GM12875 (cell line): ENCODE data around the gene MYEF2.

ENCODE experiments used
- H3K4me3 ChIP-seq: one replicate; pipeline ENCODE4 v1.5.1; 2011; ENCODE audit warnings: low read depth, low read length, control low read depth
- TF ChIP-seq, protein P1 (sequence below): IDR thresholded peaks from 2 replicates; pipeline ENCODE4 v1.5.1; 2011; ENCODE audit warnings: low read depth, mild to moderate bottlenecking, control low read depth, inconsistent platforms, low read length, moderate library complexity, borderline replicate concordance; ENCODE audit not compliant: insufficient read depth

MYEF2 gene

GRCh38 chr15:48096355-48096786 is 81.7 kb downstream of the MYEF2 start:
- H3K4me3 ChIP-seq, result no peak overlapping the region
- TF ChIP-seq, protein P1, sequence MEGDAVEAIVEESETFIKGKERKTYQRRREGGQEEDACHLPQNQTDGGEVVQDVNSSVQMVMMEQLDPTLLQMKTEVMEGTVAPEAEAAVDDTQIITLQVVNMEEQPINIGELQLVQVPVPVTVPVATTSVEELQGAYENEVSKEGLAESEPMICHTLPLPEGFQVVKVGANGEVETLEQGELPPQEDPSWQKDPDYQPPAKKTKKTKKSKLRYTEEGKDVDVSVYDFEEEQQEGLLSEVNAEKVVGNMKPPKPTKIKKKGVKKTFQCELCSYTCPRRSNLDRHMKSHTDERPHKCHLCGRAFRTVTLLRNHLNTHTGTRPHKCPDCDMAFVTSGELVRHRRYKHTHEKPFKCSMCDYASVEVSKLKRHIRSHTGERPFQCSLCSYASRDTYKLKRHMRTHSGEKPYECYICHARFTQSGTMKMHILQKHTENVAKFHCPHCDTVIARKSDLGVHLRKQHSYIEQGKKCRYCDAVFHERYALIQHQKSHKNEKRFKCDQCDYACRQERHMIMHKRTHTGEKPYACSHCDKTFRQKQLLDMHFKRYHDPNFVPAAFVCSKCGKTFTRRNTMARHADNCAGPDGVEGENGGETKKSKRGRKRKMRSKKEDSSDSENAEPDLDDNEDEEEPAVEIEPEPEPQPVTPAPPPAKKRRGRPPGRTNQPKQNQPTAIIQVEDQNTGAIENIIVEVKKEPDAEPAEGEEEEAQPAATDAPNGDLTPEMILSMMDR, result no peak

DNA sequence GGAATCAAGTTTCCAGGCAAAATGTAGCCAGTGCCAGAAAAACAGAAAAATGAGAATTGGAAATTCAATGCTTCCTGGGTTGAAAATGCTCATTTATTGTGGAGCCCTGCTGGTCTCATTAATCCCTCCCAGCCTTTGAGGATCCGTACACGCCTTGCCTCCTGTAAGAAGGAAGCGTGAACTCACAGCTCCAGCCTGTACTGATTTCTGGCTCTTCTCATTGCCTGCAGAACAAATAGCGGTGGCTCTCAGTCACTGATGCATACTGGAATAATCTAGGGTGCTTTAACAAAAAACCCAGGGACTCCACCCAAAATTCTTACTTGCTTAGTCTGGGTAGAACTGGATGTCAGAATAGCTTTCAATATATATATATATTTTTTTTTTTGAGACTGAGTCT is 86.6 kb downstream of the MYEF2 start:
- no peak overlapping the region for H3K4me3 ChIP-seq
- TF ChIP-seq, protein P1, result no peak

DNA sequence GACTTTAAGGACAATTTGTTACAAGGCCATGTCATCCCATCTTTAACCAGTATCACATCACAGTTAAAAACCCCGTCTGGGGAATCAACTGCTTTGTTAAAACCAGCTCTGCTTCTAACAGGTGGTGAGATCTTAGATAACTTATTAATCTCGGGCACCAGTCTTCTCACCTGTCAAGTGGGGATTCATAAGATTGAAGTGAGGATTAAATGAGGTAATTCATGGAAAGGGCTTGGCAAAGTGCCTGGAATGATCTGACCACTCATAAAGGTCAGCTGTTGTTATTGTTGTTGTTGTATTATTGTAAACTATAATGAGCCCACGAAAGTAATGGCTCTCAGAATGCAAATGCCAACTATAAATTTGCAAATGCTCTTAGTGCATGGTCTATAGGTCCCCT is 87.4 kb downstream of the MYEF2 start:
- TF ChIP-seq, protein P1, result no peak
- no peak overlapping the region for H3K4me3 ChIP-seq

GRCh38 chr15:48090115-48090514 is 88.0 kb downstream of the MYEF2 start:
- H3K4me3 ChIP-seq, result no peak overlapping the region
- TF ChIP-seq, protein P1, result no peak

- TF ChIP-seq, protein P1, result no peak
- no peak overlapping the region for H3K4me3 ChIP-seq
Measured at GRCh38 chr15:48089702-48090101, 88.4 kb downstream of the MYEF2 start.

DNA sequence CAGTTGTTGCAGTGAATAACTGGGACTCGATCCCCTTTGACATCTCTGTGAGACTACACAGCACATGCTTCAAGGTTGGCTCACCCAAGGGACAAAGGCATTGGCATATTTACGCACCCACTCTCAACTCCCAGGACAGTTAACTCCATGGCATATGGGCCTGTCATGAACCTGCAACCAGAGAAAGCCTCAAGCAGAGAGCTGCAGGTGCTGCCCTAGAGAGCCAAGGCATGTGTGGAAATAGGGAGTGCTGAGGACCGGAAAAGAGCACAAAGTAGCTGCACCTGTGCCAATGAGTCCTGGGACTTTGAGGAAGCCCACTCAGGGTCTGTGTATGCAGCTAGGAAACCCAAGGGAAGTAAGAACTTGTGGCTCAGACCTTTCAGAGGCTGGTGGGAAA is 90.3 kb downstream of the MYEF2 start:
- H3K4me3 ChIP-seq, result no peak overlapping the region
- TF ChIP-seq, protein P1, result no peak

DNA sequence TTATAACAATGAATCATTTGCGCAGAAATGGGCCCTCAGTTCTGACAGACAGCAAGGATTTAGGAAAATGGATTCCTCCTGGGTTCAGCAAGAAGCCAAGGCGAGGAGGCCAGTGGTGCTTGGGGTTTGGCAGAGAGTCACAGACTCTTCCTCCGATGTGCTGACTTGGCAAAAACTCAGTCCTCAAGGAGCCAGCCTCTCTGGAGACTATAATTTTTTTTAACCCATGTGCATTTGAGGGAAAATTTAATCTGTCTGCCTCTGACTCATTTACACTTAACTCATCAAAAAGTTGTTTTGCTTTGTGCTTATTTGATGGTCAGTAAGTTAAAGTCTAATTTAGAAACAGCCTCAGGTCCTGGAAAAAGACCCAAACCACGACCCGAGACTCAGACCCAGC is 91.5 kb downstream of the MYEF2 start:
- TF ChIP-seq, protein P1, result no peak
- no peak overlapping the region for H3K4me3 ChIP-seq
